GM18519 (cell line): ENCODE results near the gene MCM6.
"Not testable (repeated sequence)": the region's sequence is repeated elsewhere in the genome, so short reads cannot be mapped to it uniquely, and the experiment has no call there.

ENCODE experiments used
- ATAC-seq: cut with Tn5 transposase; IDR thresholded peaks from one replicate; pipeline ENCODE4 v1.9.1; 2021; ENCODE audit warnings: mild to moderate bottlenecking, moderate library complexity; ENCODE audit not compliant: unreplicated experiment, low FRiP score

The MCM6 gene

GRCh38 chr2:135876066-135876711 is at the start of gene MCM6:
Gene MCM6, minus strand, starts transcription at chr2:135876443. Its CDS starts 78 bp downstream, at chr2:135876365.
- ATAC-seq, result peak; percentile 81

- ATAC-seq, result no peak
Observed at GRCh38 chr2:135925571-135925970, 49.3 kb upstream of the MCM6 start.

GRCh38 chr2:135916207-135916606 is 40.0 kb upstream of the MCM6 start:
- no peak for ATAC-seq

- no peak for ATAC-seq
Observed at GRCh38 chr2:135914485-135914884, 38.2 kb upstream of the MCM6 start.

GRCh38 chr2:135913727-135914365 is 37.6 kb upstream of the MCM6 start:
- no peak for ATAC-seq

- no peak for ATAC-seq
Observed at GRCh38 chr2:135909976-135910375, 33.7 kb upstream of the MCM6 start.

GRCh38 chr2:135905679-135906078 is 29.4 kb upstream of the MCM6 start:
- no peak for ATAC-seq

- ATAC-seq, result no peak
Observed at GRCh38 chr2:135904341-135904989, 28.2 kb upstream of the MCM6 start.

- ATAC-seq, result no peak
Observed at GRCh38 chr2:135903650-135904049, 27.4 kb upstream of the MCM6 start.

GRCh38 chr2:135899567-135899966 is 23.3 kb upstream of the MCM6 start:
- ATAC-seq, result no peak

- no peak for ATAC-seq
Observed at GRCh38 chr2:135898234-135898786, 22.1 kb upstream of the MCM6 start.

GRCh38 chr2:135894930-135895329 is 18.7 kb upstream of the MCM6 start:
- ATAC-seq, result no peak

- no peak for ATAC-seq
Observed at GRCh38 chr2:135893374-135893794, 17.1 kb upstream of the MCM6 start.

- ATAC-seq, result no peak
Observed at GRCh38 chr2:135890835-135891234, 14.6 kb upstream of the MCM6 start.

GRCh38 chr2:135890149-135890548 is 13.9 kb upstream of the MCM6 start:
- no peak for ATAC-seq

GRCh38 chr2:135888587-135888986 is 12.3 kb upstream of the MCM6 start:
- not testable (repeated sequence) for ATAC-seq

GRCh38 chr2:135885709-135886108 is 9.5 kb upstream of the MCM6 start:
- no peak for ATAC-seq

GRCh38 chr2:135882415-135882814 is 6.2 kb upstream of the MCM6 start:
- no peak for ATAC-seq

- ATAC-seq, result not testable (repeated sequence)
Observed at GRCh38 chr2:135876770-135877169, 527 bp upstream of the MCM6 start.

- ATAC-seq, result peak; percentile 53
Observed at GRCh38 chr2:135875491-135876065, 665 bp downstream of the MCM6 start.

- ATAC-seq, result no peak
Observed at GRCh38 chr2:135874777-135875365, 1.4 kb downstream of the MCM6 start.
